HEK293 (cell line): Measurements from ENCODE around the gene HUWE1.

ENCODE experiments used
- ATF2 ChIP-seq: fragments of 450-650 bp; formaldehyde crosslinking; IDR thresholded peaks from 2 replicates; pipeline ENCODE4 v1.5.1; 2016; ENCODE audit warnings: missing biosample characterization, missing genetic modification characterization, low read depth
- INSM2 ChIP-seq: fragments of 450-650 bp; formaldehyde crosslinking; IDR thresholded peaks from 2 replicates; pipeline ENCODE4 v1.5.1; 2016; ENCODE audit warnings: missing biosample characterization, missing genetic modification characterization
- KLF1 ChIP-seq: fragments of 450-650 bp; formaldehyde crosslinking; IDR thresholded peaks from 2 replicates; pipeline ENCODE4 v1.5.1; 2016; ENCODE audit warnings: missing biosample characterization, missing genetic modification characterization
- KLF9 ChIP-seq: fragments of 450-650 bp; formaldehyde crosslinking; IDR thresholded peaks from 2 replicates; pipeline ENCODE4 v1.5.1; 2016; ENCODE audit warnings: missing biosample characterization, missing genetic modification characterization, low read depth
- MEIS1 ChIP-seq: sonication (generic); formaldehyde crosslinking; IDR thresholded peaks from 2 replicates; pipeline ENCODE4 v1.8.1; 2022; ENCODE audit warnings: missing genetic modification reagents, mild to moderate bottlenecking, borderline replicate concordance
- OSR2 ChIP-seq: fragments of 450-650 bp; formaldehyde crosslinking; IDR thresholded peaks from 2 replicates; pipeline ENCODE4 v1.5.1; 2016; ENCODE audit warnings: missing biosample characterization, missing genetic modification characterization
- PRDM10 ChIP-seq: fragments of 450-650 bp; formaldehyde crosslinking; IDR thresholded peaks from 2 replicates; pipeline ENCODE4 v1.5.1; 2016; ENCODE audit warnings: missing biosample characterization, missing genetic modification characterization
- SCRT1 ChIP-seq: fragments of 450-650 bp; formaldehyde crosslinking; IDR thresholded peaks from 2 replicates; pipeline ENCODE4 v1.5.1; 2016; ENCODE audit warnings: missing biosample characterization, missing genetic modification characterization, borderline replicate concordance
- SETDB1 ChIP-seq: IDR thresholded peaks from one replicate; pipeline ENCODE4 v1.6.1; 2017; ENCODE audit warnings: mild to moderate bottlenecking, low read length, moderate library complexity, mixed read lengths; ENCODE audit not compliant: insufficient read length
- TCF7L2 ChIP-seq: IDR thresholded peaks from 2 replicates; pipeline ENCODE4 v1.6.1; 2011; ENCODE audit warnings: low read depth, mild to moderate bottlenecking, inconsistent platforms, low read length, moderate library complexity, borderline replicate concordance
- WT1 ChIP-seq: fragments of 450-650 bp; formaldehyde crosslinking; IDR thresholded peaks from 2 replicates; pipeline ENCODE4 v1.5.1; 2016; ENCODE audit warnings: missing biosample characterization, missing genetic modification characterization
- YY2 ChIP-seq: fragments of 450-650 bp; formaldehyde crosslinking; IDR thresholded peaks from 2 replicates; pipeline ENCODE4 v1.5.1; 2016; ENCODE audit warnings: missing biosample characterization, missing genetic modification characterization
- ZBTB17 ChIP-seq: fragments of 450-650 bp; formaldehyde crosslinking; IDR thresholded peaks from 2 replicates; pipeline ENCODE4 v1.5.1; 2016; ENCODE audit warnings: missing biosample characterization, missing genetic modification characterization
- ZFHX2 ChIP-seq: fragments of 450-650 bp; formaldehyde crosslinking; conservative IDR thresholded peaks from 2 replicates; pipeline ENCODE4 v1.5.1; 2016; ENCODE audit warnings: missing biosample characterization, missing genetic modification characterization
- ZNF146 ChIP-seq: fragments of 450-650 bp; formaldehyde crosslinking; IDR thresholded peaks from 2 replicates; pipeline ENCODE4 v1.5.1; 2016; ENCODE audit warnings: missing biosample characterization, missing genetic modification characterization
- ZNF16 ChIP-seq: fragments of 450-650 bp; formaldehyde crosslinking; IDR thresholded peaks from 2 replicates; pipeline ENCODE4 v1.5.1; 2016; ENCODE audit warnings: low read depth, missing biosample characterization, missing genetic modification characterization
- ZNF174 ChIP-seq: fragments of 450-650 bp; formaldehyde crosslinking; IDR thresholded peaks from 2 replicates; pipeline ENCODE4 v1.5.0; 2017; ENCODE audit warnings: missing biosample characterization, mild to moderate bottlenecking, missing genetic modification characterization
- ZNF239 ChIP-seq: fragments of 450-650 bp; formaldehyde crosslinking; IDR thresholded peaks from 2 replicates; pipeline ENCODE4 v1.5.1; 2016; ENCODE audit warnings: missing biosample characterization, missing genetic modification characterization
- ZNF24 ChIP-seq: fragments of 450-650 bp; formaldehyde crosslinking; IDR thresholded peaks from 2 replicates; pipeline ENCODE4 v1.5.1; 2016; ENCODE audit warnings: missing biosample characterization, missing genetic modification characterization
- ZNF274 ChIP-seq, 2 experiments: fragments of 200-500 bp in 1 of 2; fragments of 450-650 bp in 1 of 2; sonication (Bioruptor generic) in 1 of 2; formaldehyde crosslinking in 1 of 2; IDR thresholded peaks; 2 replicates each; pipeline versions ENCODE4 v1.5.1 to v1.6.1; 2014 to 2016; ENCODE audit warnings: borderline replicate concordance in 1 of 2, inconsistent platforms in 1 of 2, low read length in 1 of 2, missing biosample characterization in 1 of 2, missing genetic modification characterization in 1 of 2
- ZNF416 ChIP-seq: fragments of 450-650 bp; formaldehyde crosslinking; IDR thresholded peaks from 2 replicates; pipeline ENCODE4 v1.5.1; 2016; ENCODE audit warnings: missing biosample characterization, missing genetic modification characterization
- ZNF426 ChIP-seq: fragments of 450-650 bp; formaldehyde crosslinking; IDR thresholded peaks from 2 replicates; pipeline ENCODE4 v1.5.1; 2017; ENCODE audit warnings: missing biosample characterization, missing genetic modification characterization, mild to moderate bottlenecking, inconsistent platforms, moderate library complexity
- ZNF48 ChIP-seq: fragments of 450-650 bp; formaldehyde crosslinking; IDR thresholded peaks from 2 replicates; pipeline ENCODE4 v1.5.1; 2016; ENCODE audit warnings: missing biosample characterization, missing genetic modification characterization
- ZNF530 ChIP-seq: fragments of 450-650 bp; formaldehyde crosslinking; IDR thresholded peaks from 2 replicates; pipeline ENCODE4 v1.5.1; 2016; ENCODE audit warnings: low read depth, missing biosample characterization, missing genetic modification characterization
- ZNF544 ChIP-seq: fragments of 450-650 bp; formaldehyde crosslinking; IDR thresholded peaks from 2 replicates; pipeline ENCODE4 v1.5.0; 2017; ENCODE audit warnings: missing biosample characterization, missing genetic modification characterization
- ZNF549 ChIP-seq: fragments of 450-650 bp; IDR thresholded peaks from 2 replicates; pipeline ENCODE4 v1.5.1; 2018; ENCODE audit warnings: missing biosample characterization, missing genetic modification characterization, mild to moderate bottlenecking, inconsistent platforms, moderate library complexity
- ZNF558 ChIP-seq: fragments of 450-650 bp; formaldehyde crosslinking; IDR thresholded peaks from 2 replicates; pipeline ENCODE4 v1.5.1; 2016; ENCODE audit warnings: missing biosample characterization, missing genetic modification characterization
- ZNF560 ChIP-seq: fragments of 450-650 bp; formaldehyde crosslinking; IDR thresholded peaks from 2 replicates; pipeline ENCODE4 v1.5.1; 2017; ENCODE audit warnings: missing biosample characterization, missing genetic modification characterization, borderline replicate concordance
- ZNF596 ChIP-seq: fragments of 450-650 bp; IDR thresholded peaks from 2 replicates; pipeline ENCODE4 v1.5.0; 2018; ENCODE audit warnings: missing biosample characterization, mild to moderate bottlenecking, missing genetic modification characterization, moderate library complexity
- ZNF76 ChIP-seq: fragments of 450-650 bp; formaldehyde crosslinking; IDR thresholded peaks from 2 replicates; pipeline ENCODE4; 2016; ENCODE audit warnings: low read depth, missing biosample characterization, missing genetic modification characterization, borderline replicate concordance
- ZNF776 ChIP-seq: fragments of 450-650 bp; formaldehyde crosslinking; IDR thresholded peaks from 2 replicates; pipeline ENCODE4 v1.5.0; 2017; ENCODE audit warnings: missing biosample characterization, missing genetic modification characterization, borderline replicate concordance
- ZSCAN30 ChIP-seq: fragments of 450-650 bp; IDR thresholded peaks from 2 replicates; pipeline ENCODE4 v1.5.1; 2018; ENCODE audit warnings: missing biosample characterization, mild to moderate bottlenecking, missing genetic modification characterization, moderate library complexity
- ZXDB ChIP-seq: fragments of 450-650 bp; formaldehyde crosslinking; IDR thresholded peaks from 2 replicates; pipeline ENCODE4 v1.5.1; 2016; ENCODE audit warnings: missing biosample characterization, missing genetic modification characterization

Gene HUWE1

GRCh38 chrX:53683556-53684414 lies 2.7 kb downstream of the HUWE1 start (continued):
- no peak for TF ChIP-seq SETDB1
- TF ChIP-seq ZNF549 (tag by site-specific recombination), result no peak
- TF ChIP-seq ZNF776 (tag by site-specific recombination), result no peak
- TF ChIP-seq ZNF146, result no peak
- peak; percentile 53 for TF ChIP-seq ZFHX2 (tag by site-specific recombination)
- TF ChIP-seq INSM2 (tag by site-specific recombination), result no peak
- no peak for TF ChIP-seq MEIS1
- no peak for TF ChIP-seq ZNF530 (tag by site-specific recombination)
- TF ChIP-seq ZNF76, result peak; percentile 13; the same call in 1 of the 2 replicates
- TF ChIP-seq ZNF174 (tag by site-specific recombination), result no peak
- peak; percentile 46; the same call in 1 of the 2 replicates for TF ChIP-seq ZNF24
- TF ChIP-seq ZXDB (tag by site-specific recombination), result peak; percentile 39
- peak; percentile 42; the same call in 1 of the 2 replicates for TF ChIP-seq YY2 (tag by site-specific recombination)
- no peak for TF ChIP-seq ZNF426 (tag by site-specific recombination)
- peak; percentile 25; the same call in 1 of the 2 replicates for TF ChIP-seq KLF1 (tag by site-specific recombination)
- TF ChIP-seq ZBTB17 (tag by site-specific recombination), result no peak
- no peak for TF ChIP-seq ZNF560 (tag by site-specific recombination)
- no peak for TF ChIP-seq ZNF16 (tag by site-specific recombination)
- TF ChIP-seq ZNF48 (tag by site-specific recombination), result no peak
- no peak for TF ChIP-seq ATF2 (tag by site-specific recombination)
- TF ChIP-seq WT1 (tag by site-specific recombination), result peak; percentile 84
- TF ChIP-seq ZSCAN30, result no peak
- TF ChIP-seq ZNF596 (tag by site-specific recombination), result no peak
- no peak for TF ChIP-seq ZNF544 (tag by site-specific recombination)
- TF ChIP-seq ZNF558 (tag by site-specific recombination), result no peak
- TF ChIP-seq PRDM10 (tag by site-specific recombination), result no peak
- no peak for TF ChIP-seq ZNF239 (tag by site-specific recombination)
- TF ChIP-seq OSR2 (tag by site-specific recombination), result peak; percentile 73
- no peak for TF ChIP-seq SCRT1
- no peak for TF ChIP-seq TCF7L2
- TF ChIP-seq ZNF274 (IDR thresholded peaks at IDR 0.05; ENCODE audit: low read length), result no peak
- no peak for TF ChIP-seq ZNF274 (tag by site-specific recombination; IDR thresholded peaks at IDR 0.05; ENCODE audit: borderline replicate concordance)
- TF ChIP-seq ZNF416 (tag by site-specific recombination), result no peak
- peak; percentile 36 for TF ChIP-seq KLF9 (tag by site-specific recombination)
